GM21526 (cell line): ENCODE data around the gene ZBTB7C.

Experiments
- ATAC-seq: cut with Tn5 transposase; IDR thresholded peaks from one replicate; pipeline ENCODE4 v1.9.1; 2021; ENCODE audit warnings: moderate library complexity; ENCODE audit not compliant: unreplicated experiment, low FRiP score

ZBTB7C gene

GRCh38 chr18:48173557-48173956 lies 235.6 kb downstream of the ZBTB7C start:
- ATAC-seq = no peak

GRCh38 chr18:48172226-48173006 lies 236.8 kb downstream of the ZBTB7C start:
- no peak for ATAC-seq

DNA sequence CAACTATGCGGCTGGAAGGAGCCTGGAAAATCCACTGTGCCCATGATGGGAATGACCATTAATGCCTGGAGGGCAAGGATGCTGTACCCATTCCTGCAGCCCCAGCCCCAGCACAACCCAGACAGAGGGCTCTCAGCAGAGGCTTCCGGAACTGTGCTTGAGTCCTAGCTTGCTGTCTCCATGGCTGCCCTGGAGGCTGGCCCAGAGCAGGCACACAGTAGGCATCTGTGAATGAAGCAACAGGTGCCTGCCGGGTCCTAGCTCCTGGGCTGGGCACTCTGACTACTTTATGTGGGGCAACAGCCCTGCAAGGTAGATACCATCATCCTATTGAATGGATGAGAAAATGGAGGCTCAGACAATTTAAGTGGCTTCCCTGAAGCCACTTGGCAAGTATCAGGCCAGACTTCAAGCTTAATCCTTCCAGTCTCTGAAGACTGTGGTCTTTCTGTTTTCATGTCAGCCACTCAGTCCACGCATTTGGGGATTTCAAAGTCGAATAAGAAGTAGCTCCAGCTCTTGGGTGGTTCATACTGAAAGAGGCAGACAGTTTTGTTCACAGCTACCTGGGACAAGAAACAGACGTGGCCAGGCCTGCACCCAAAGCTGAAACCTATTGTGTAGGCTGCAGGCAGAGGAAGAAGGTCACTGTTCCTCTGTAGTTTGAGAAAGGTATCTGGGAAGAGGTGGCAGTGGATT lies 237.5 kb downstream of the ZBTB7C start:
- no peak for ATAC-seq

DNA sequence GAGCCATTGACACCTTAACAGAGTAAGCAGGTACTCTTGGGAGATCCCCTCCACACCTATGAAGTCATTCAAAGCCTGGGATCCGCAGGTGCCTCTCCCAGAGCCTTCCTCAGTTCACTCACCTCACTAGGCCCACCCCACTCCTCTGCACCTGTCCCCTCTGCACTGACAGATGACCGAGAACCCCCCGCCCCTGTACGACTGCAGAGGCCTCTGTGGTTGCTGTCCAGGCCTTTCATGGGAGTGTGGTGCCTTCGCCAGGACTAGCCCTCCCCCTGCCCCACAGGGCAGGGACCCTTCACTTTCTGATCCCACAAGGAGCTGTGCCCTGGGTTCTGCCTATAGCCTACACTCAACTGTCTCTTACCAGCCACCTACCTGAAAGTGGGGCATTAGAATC lies 238.5 kb downstream of the ZBTB7C start:
- ATAC-seq = no peak

- ATAC-seq = no peak
Measured at GRCh38 chr18:48168861-48169260, 240.3 kb downstream of the ZBTB7C start.

DNA sequence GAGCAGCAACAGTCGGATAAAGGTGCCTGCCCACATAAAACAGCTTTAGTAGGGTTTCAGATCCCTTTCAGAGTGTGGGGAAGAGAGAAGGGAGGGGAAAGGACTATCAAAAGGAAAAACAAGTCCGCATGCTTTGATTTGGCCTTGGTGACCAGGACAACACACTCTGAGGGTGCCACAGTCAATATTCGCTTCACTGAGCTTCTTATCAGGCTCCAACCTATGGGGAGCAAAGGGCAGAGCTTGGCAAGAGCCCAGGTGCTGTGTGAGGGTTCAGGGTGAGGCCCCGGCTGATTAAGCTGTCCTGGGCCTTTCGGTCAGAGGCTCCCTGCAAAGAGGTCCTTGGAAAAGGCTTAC lies 241.3 kb downstream of the ZBTB7C start:
- ATAC-seq = no peak

- ATAC-seq = no peak
Measured at GRCh38 chr18:48166336-48166875, 242.8 kb downstream of the ZBTB7C start.

- ATAC-seq = no peak
Measured at GRCh38 chr18:48165111-48165866, 243.9 kb downstream of the ZBTB7C start.

DNA sequence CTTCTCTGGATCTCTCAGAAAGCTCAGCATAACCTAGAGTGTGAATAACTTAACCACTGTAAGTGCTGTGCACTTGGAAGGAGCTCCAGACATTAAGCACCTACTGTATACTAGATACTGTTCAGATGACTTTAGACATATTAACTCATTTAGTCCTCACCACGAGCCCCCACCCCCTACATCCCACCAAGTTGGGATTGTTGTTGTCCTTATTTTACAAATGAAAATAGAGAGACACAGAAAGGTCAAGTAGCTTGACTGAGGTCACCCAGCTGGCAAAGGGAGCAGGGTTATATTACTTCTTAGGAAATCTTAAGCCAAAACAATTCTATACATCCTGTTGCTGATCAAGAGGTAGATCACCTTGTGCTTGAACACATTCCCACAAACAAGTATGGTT lies 244.5 kb downstream of the ZBTB7C start:
- no peak for ATAC-seq

DNA sequence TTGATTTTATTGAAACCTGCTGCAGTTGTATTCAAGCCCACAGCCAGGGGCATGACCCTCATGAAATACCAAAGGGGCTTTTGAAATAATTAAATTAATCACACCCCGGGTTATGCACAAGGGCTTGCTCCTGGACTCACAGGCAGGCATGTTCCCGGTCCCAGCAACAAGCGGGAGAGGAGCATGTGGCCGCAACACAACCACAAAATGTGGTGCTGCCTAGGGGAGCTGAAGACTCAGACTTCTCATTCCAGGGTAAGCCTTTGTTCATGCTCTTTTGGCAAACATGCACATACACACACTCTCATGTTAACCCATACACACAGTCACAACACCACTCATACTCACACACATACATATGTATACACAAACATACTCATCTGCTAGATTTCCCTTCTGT lies 245.1 kb downstream of the ZBTB7C start:
- ATAC-seq = no peak

DNA sequence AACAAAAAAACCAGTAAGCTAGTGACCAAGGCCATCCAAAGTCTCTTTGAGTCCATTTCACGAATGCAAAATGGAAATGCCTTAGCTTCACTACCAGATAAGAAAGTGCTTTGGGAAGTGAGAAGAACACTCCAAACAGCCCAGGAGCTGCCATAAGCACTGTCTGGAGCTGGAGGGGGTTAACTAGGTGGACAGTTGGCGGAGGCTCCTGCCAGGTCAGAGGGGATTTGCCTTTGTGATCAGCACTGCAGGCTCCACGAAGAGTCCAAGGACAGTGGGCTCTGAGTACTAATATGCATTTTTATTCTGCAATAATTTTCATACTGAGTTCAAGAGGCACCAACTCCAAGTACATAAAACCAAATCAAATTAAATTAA lies 245.5 kb downstream of the ZBTB7C start:
- no peak for ATAC-seq

DNA sequence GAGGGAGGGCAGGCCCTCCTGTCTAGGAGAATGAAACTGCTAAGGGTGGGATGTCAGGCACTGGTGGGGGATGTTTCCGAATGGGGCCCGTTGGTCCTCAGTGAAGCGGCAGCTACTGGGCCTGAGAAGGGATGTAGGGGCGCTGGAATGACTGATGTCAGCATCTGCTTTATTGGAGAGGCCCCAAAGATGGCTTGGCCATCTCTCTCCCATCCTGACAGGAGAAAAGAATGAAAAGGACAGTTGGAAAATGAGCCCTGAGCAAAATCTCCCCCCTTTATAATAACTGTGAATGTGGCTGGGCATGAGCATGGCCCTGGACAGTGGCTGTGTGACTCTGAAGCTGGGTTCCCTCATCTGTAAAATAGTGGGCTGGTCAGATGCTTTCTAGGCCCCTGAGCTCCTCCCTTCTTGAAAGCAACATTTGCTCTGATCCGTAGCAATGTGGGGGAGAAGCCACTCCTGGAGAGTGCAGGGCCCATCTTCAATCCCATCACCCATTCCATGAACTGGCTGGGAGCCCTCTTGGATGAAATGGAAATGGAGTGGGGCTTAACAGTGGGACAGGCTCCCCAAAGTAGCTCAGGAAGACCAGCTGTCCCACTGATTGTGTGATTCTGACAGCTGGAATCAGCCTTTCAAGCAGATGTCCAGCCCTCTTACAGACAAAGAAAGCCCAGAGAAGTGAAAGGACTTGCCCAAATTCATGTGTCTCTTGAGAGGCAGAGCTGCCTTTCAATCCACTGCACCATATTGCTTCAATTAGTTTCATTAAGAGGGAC lies 246.0 kb downstream of the ZBTB7C start:
- ATAC-seq = no peak

GRCh38 chr18:48161911-48162698 lies 247.1 kb downstream of the ZBTB7C start:
- ATAC-seq = peak; percentile 47

DNA sequence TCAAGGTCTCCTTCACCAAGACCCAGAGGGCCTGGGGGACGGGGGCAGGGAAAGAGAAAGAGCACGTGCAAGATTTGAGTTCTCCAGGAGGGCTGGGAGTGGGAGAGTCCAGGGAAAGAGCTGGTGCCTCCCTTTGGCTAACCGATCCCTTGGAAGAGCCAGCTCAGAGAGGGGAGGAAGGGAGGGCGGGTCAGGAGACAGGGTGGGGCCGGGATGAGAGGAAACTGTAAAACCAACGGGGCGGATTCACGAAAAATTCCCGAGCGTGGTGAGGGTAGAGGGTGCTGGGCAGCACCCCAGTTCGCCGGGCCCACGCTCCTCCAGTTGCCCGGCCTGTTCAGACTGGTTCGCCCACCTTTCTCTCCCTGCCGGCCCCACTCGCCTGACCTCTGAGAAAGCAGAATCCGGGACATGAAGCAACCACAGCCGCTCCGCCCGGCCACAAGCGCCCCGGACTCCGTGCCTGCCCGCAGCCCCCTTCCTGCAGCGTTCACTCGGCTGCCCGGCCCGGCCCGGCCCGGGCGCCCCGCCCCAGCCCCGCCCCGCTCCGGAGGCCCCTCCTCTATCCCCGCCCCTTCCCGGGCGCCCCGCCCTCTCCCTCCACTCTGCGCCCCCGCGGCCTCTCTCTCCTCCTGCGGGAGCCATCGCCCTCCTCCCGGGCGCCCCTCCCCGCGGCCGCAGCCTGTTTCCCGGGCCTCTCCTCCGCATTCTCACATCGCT lies 247.8 kb downstream of the ZBTB7C start:
- peak; percentile 88 for ATAC-seq

GRCh38 chr18:48160622-48161021 lies 248.6 kb downstream of the ZBTB7C start:
- no peak for ATAC-seq

DNA sequence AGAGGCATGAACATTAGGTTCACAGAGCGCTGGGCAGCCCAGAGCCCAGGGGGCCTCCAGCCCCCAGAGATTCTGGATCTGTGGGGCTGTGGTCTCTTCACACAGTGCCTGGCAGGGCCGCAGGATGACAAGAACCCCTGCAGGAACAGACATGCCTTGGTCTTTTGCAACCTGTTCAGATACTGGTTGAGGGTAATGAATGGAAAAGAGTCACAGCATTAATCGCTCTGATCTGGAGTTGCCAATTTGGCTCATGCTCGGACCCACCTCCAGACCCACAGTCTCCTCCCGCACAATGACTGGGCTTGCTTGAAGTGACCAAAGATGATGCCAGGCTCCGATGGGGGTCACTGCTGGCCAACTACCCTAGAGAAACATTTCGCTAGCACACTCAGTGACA lies 249.4 kb downstream of the ZBTB7C start:
- no peak for ATAC-seq

- no peak for ATAC-seq
Measured at GRCh38 chr18:48158721-48159120, 250.5 kb downstream of the ZBTB7C start.

- ATAC-seq = no peak
Measured at GRCh38 chr18:48157956-48158355, 251.2 kb downstream of the ZBTB7C start.

DNA sequence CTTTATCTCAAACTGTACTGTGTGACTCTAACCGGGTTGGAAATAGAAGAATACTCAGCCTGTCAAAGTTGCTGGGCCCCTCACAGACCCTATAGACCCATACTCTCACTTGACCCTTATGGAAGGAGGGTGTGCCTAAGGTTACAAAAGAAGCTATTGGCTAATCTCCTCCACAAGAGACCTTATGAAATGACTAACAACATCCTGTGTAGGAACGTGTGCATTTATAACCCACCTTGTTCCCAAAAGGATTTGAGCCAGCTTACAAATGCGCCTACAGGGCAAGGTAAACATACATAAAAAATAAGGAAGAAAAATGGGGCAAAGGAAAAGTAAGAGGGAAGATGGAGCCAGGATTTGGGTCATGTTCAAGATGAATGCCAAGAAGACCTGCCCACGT lies 253.3 kb downstream of the ZBTB7C start:
- ATAC-seq = no peak
